ENCODE data around the gene TGM5.

DNA sequence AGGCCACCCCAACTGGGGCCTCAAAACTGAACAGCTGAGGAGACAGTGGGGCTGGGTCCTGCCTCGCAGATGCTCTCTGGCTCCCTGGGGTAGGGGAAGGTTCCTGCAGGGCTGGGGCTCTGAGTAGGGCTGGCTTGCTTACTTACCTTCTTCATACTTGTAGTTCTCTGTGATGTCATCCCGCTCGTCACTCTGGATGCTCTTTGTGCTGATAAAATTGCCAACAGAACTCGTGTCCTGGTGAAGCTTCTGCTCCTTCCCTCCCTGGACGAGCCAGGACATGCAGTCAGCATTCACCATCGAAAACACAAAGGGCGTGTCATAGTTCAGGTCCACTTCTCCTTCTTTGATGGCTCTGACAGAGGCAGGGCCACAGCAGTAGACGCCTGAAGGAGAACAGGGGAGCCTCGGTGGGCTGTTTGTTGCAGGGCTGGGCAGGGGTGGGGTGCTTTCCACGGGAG lies 28.0 kb downstream of the TGM5 start:
- TF ChIP-seq CTCF (IDR thresholded peaks at IDR 0.05) (no peak), ZNF121 (CRISPR knock-in tag; IDR thresholded peaks at IDR 0.05) (no peak), ELF4 (CRISPR knock-in tag; IDR thresholded peaks at IDR 0.05; ENCODE audit: low read depth) (no peak), NR3C1 (CRISPR knock-in tag; conservative IDR thresholded peaks at IDR 0.05; ENCODE audit: low read depth) (no peak), ATF2 (CRISPR knock-in tag; IDR thresholded peaks at IDR 0.05; ENCODE audit: borderline replicate concordance, low read depth) (no peak)

All from WTC11 (cell line).